Activated naive CD8-positive, alpha-beta T cell treated with anti-CD3 and anti-CD28 coated beads, Interleukin-2, amount 50 U/mL, for 24 hours (primary cell): ENCODE data around the gene CNTNAP2.

ENCODE experiments used
- ATAC-seq: fragments of 150-1000 bp; cut with Tn5 transposase; one replicate; pipeline ENCODE4 v1.10.0; 2021
- DNase-seq: peaks from one replicate; pipeline ENCODE4 v3.0.0; 2021
- H3K27ac Mint-ChIP-seq: one replicate; pipeline ENCODE4 v1.8.0; 2021; ENCODE audit warnings: mild to moderate bottlenecking, mixed read lengths
- H3K27me3 Mint-ChIP-seq: one replicate; pipeline ENCODE4 v1.8.0; 2021; ENCODE audit warnings: mixed read lengths
- H3K36me3 Mint-ChIP-seq: one replicate; pipeline ENCODE4 v1.8.0; 2021; ENCODE audit warnings: low read depth, mixed read lengths
- H3K4me1 Mint-ChIP-seq: one replicate; pipeline ENCODE4 v1.8.0; 2021; ENCODE audit warnings: mixed read lengths
- H3K4me3 Mint-ChIP-seq: one replicate; pipeline ENCODE4 v1.8.0; 2021; ENCODE audit warnings: mild to moderate bottlenecking, moderate library complexity, mixed read lengths
- H3K9me3 Mint-ChIP-seq: one replicate; pipeline ENCODE4 v1.8.0; 2021; ENCODE audit warnings: mixed read lengths

Gene CNTNAP2

DNA sequence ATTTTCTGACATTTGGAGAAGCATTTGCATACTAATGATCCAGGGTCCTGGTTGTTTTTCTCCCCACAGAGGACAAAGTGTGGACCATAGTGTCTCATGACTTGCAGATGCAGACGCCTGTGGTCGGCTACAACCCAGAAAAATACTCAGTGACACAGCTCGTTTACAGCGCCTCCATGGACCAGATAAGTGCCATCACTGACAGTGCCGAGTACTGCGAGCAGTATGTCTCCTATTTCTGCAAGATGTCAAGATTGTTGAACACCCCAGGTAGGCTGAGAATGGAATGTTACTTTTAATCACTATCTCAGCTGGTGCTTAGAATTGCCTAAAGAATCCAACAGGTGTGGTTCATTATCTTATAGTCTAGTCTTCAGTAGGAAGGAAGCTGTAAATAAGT lies 1522.4 kb downstream of the CNTNAP2 start:
- Mint-ChIP-seq H3K36me3 (no peaks in the 10 kb centered on the region), H3K27ac (no peak overlapping the region), H3K4me3 (no peak overlapping the region), H3K9me3 (peaks cover 7% of the 10 kb centered on the region), H3K27me3 (no peaks in the 10 kb centered on the region), H3K4me1 (no peaks in the 10 kb centered on the region)
- DNase-seq, result no peak
- no peak for ATAC-seq

DNA sequence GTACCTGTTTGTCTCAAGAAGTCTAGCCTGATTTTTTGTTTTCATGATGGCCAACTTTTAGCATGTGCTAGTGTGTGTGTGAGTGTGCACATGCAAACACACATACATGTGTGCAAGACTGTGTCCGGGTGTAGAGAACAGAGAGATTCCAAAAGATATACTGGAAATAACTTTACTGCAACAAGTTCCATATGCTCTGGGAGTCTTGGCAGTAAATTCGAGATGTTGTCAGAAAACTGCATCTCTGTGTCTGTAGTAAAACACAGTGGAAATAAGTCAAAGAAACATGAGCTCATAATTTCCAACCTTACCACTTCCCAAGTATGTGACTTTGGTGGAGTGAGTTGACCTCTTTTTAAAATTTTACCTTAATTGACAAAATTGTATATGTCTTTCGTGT lies 1523.2 kb downstream of the CNTNAP2 start:
- no peak for DNase-seq
- H3K27ac Mint-ChIP-seq, result no peak overlapping the region
- H3K4me3 Mint-ChIP-seq, result no peak overlapping the region
- H3K9me3 Mint-ChIP-seq, result peaks cover 7% of the 10 kb centered on the region
- no peaks in the 10 kb centered on the region for H3K4me1 Mint-ChIP-seq
- H3K27me3 Mint-ChIP-seq, result no peaks in the 10 kb centered on the region
- no peak for ATAC-seq
- no peaks in the 10 kb centered on the region for H3K36me3 Mint-ChIP-seq

DNA sequence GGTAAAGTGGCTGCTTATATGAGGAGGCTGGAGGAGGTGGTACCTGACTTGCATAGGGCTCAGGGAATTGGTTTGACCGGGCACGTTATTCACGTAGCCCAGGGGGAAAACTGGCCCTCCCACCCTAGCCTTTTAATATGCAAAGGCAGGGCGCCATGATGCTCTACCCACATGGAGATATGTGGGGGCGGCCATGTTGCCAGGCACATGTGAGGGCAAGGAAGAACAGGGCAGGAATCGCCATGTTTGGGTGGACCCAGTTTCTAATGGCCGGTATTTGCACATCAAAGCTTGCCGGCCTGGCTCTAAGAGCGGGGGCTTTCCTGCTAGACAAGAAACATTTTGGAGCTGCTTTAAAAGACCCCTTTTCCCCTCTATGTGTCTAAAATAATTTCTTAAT lies 1524.2 kb downstream of the CNTNAP2 start:
- Mint-ChIP-seq H3K9me3 (peaks cover 12% of the 10 kb centered on the region), H3K36me3 (no peaks in the 10 kb centered on the region), H3K4me3 (no peak overlapping the region), H3K27me3 (no peaks in the 10 kb centered on the region), H3K4me1 (no peaks in the 10 kb centered on the region), H3K27ac (no peak overlapping the region)
- DNase-seq (no peak), ATAC-seq (no peak)

DNA sequence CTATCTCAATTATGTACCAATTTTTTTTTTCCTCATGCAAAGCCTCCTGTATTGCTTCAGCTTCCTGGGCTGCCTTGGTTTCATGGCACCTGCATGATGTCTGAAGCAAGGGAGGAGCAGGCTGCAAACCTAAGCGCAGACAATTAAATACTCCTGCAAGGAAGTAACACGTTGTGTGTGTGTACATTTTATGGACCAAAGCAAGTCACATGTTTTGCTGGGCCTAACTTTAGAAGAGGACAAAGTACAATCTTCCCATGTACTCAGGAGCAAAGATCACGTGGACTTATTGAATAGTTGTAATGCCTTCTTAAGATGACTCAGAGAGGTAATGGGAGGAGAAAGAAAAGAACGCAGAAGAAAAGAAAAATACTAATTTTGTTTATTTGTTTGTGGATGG lies 1530.0 kb downstream of the CNTNAP2 start:
- Mint-ChIP-seq H3K27me3 (no peaks in the 10 kb centered on the region), H3K4me1 (no peaks in the 10 kb centered on the region), H3K4me3 (no peak overlapping the region), H3K27ac (no peak overlapping the region), H3K36me3 (no peaks in the 10 kb centered on the region), H3K9me3 (peaks cover 14% of the 10 kb centered on the region)
- ATAC-seq (no peak), DNase-seq (no peak)

DNA sequence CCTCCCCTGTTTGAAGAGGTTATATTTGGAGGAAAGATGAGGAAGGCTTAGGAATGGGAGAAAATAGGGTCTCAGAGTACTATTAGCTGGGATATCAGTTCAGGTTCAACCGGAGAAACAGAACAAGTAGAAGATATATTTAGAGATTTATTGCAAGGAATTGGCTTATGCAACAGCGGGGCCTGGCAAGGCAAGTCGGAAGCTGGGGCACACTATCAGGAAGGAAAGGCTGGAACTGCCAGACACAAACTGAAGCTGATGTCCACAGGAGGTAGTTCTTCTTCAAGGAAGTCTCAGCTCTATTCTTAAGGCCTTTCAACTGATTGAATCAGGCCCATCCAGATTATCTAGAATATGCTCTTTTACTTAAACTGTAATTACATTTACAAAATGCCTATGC lies 1534.4 kb downstream of the CNTNAP2 start:
- H3K36me3 Mint-ChIP-seq, result no peaks in the 10 kb centered on the region
- DNase-seq, result no peak
- ATAC-seq, result no peak
- H3K4me1 Mint-ChIP-seq, result no peaks in the 10 kb centered on the region
- peaks cover 8% of the 10 kb centered on the region for H3K9me3 Mint-ChIP-seq
- H3K27me3 Mint-ChIP-seq, result no peaks in the 10 kb centered on the region
- no peak overlapping the region for H3K27ac Mint-ChIP-seq
- H3K4me3 Mint-ChIP-seq, result no peak overlapping the region

DNA sequence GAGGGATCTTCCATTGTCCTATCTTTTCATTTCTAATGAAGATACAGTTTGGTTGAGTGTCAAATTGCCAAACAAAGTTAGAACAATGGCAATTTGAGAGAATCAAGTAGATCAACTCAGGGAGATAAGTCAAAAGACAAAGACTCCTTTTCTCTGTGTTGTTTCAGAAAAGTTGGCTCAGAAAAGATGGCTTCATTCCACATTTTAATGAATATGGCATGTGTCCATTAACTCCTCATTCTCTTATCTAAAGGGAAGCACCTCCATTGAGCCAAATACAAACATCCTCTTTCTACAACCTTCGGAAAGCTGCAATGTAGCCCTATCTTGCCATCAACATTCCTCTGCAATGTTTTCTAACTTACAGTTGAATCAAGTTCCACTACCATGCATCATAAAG lies 1535.0 kb downstream of the CNTNAP2 start:
- no peak overlapping the region for H3K27ac Mint-ChIP-seq
- DNase-seq (no peak), ATAC-seq (no peak)
- H3K9me3 Mint-ChIP-seq, result peaks cover 8% of the 10 kb centered on the region
- H3K4me1 Mint-ChIP-seq, result no peaks in the 10 kb centered on the region
- H3K27me3 Mint-ChIP-seq, result no peaks in the 10 kb centered on the region
- H3K36me3 Mint-ChIP-seq, result no peaks in the 10 kb centered on the region
- no peak overlapping the region for H3K4me3 Mint-ChIP-seq

DNA sequence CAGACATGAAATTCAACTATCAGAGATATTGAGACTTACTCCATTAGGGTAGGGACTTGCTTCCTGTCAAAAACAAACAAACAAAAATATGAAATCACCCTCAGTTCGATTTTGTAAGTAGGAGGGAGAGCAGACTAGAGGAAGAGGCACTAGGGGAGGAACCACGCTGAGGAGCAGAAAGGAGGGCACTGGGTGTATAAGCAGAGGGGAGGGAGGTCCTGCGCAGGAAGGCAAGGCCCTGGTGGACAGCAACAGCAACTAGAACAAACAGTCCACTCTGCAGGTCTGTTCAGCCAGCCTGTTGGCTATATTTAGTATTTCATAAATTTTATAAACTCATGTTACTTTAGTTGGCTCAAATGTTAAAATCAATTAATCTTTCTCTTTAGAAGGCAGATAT lies 1536.9 kb downstream of the CNTNAP2 start:
- Mint-ChIP-seq H3K27me3 (no peaks in the 10 kb centered on the region), H3K4me3 (no peak overlapping the region), H3K27ac (no peak overlapping the region), H3K36me3 (no peaks in the 10 kb centered on the region), H3K9me3 (peaks cover 7% of the 10 kb centered on the region), H3K4me1 (no peaks in the 10 kb centered on the region)
- DNase-seq (no peak), ATAC-seq (no peak)

DNA sequence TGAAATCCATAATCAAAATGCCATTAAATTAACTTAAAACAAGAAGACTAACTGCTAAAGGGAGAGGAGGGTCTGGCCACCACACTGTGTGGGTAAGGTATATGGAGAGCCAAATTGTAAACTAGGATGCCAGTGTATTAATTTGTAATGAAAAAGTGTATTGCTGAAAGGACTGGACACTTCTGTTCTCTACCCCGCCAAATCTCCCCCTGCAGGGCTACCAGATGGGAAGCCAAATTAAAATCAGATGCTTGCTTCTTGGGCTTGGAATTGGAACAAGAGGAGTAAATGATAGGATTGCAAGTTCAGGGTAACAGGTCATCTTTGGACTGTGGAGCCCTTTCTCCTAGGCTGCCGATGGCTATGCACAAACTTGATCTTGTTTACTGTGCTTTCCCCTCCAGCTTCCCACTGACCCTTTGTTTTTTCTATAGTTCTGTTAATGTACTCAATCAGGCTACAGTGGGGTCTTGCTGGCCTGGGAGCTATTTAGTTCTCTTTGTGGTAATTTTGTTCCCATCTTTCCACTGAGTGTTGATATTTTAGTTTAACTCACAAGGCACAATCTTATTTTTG lies 1541.9 kb downstream of the CNTNAP2 start:
- H3K27ac Mint-ChIP-seq, result no peak overlapping the region

DNA sequence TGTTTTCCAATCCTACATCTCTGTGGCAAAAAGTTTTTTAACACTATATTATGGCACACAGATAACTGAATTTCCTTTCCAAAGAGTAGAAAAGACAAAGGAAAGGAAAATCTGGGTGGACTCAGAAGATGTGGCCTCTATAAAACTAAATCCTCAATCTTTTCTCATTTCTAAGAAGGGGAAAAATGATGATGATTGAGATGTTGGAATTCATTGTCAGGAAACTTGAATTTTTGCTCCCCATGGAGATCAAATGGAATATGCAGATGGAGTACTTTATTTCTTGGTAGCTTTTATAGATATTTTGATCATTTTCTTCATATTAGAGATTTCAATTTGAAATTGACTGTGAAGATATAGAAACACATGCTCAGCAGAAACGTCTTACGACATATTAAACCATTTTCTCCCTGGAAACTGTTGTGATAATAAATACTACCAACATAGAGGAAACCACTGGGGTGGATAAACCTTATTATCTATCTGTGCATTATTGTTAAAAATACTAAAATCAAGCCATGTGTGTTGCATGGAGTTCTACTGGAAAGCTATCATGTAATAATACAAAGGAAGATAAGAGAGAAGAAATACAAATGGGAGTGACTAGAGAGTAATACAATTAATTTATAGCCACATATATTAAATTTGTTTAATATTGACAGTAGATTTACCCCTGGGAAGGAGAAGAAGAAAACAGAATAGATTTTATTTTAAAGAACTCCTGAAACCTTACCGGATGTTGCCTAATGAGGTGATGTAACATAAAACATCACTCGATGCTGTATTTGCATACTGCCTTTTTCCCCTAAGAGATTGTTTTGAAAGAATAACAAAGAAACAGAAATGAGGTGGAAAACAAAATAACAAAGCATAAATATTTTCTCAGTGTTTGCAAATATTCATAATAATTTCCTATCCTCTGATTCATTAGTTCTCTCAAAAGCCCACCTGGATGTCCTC lies 1542.7 kb downstream of the CNTNAP2 start:
- peaks cover 12% of the 10 kb centered on the region for H3K9me3 Mint-ChIP-seq
- H3K27me3 Mint-ChIP-seq, result no peaks in the 10 kb centered on the region
- no peak overlapping the region for H3K4me3 Mint-ChIP-seq
- ATAC-seq (no peak), DNase-seq (no peak)
- H3K4me1 Mint-ChIP-seq, result no peaks in the 10 kb centered on the region
- H3K36me3 Mint-ChIP-seq, result no peaks in the 10 kb centered on the region
- H3K27ac Mint-ChIP-seq, result no peak overlapping the region

More for the DNA sequence above, 1541.9 kb downstream of the CNTNAP2 start:
- H3K9me3 Mint-ChIP-seq, result peaks cover 12% of the 10 kb centered on the region
- no peaks in the 10 kb centered on the region for H3K36me3 Mint-ChIP-seq
- no peak overlapping the region for H3K4me3 Mint-ChIP-seq
- no peaks in the 10 kb centered on the region for H3K27me3 Mint-ChIP-seq
- no peaks in the 10 kb centered on the region for H3K4me1 Mint-ChIP-seq
- DNase-seq (no peak), ATAC-seq (no peak)

DNA sequence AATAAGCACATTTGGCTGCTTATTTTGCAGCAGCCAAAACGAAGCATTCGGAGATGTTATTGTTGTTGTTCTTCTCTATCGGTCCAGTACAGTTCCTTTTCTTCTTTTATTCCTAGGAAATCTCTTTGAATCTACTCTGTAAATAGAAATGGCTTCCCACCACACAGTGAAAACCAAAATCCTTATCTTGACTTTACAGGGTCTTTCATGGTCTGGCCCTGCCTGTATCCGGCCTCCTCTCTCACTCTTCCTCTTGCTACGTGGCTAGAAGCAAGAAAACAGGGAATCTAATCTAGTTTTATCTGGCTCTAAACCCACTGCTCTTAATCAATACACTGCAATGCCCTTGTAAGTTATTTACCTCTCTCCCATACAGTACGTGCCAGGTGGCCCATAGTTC lies 1547.9 kb downstream of the CNTNAP2 start:
- H3K9me3 Mint-ChIP-seq, result peaks cover 8% of the 10 kb centered on the region

DNA sequence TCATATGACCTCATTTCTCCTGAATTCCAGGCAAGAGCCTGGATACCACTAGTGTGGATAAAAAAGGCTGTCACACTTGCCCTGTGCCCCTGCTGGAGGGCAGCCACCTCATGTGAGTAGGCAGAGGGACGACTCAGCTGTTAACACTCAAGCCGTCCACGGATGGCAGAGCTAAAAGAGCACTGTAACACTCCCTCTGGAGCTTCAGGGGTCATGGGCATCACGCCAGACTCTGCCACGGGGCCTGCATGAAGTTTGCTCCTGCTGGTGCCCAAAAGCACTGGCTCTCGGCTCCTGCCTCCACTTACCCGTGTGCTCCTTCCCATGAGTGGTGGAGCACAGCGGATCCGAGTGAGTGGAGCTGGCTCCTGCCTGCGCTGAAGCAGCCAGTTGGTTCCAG lies 1554.2 kb downstream of the CNTNAP2 start:
- Mint-ChIP-seq H3K27ac (no peak overlapping the region), H3K4me3 (no peak overlapping the region), H3K27me3 (no peaks in the 10 kb centered on the region), H3K4me1 (no peaks in the 10 kb centered on the region), H3K9me3 (peaks cover 12% of the 10 kb centered on the region), H3K36me3 (no peaks in the 10 kb centered on the region)
- DNase-seq, result no peak
- no peak for ATAC-seq

More for the DNA sequence above, 1547.9 kb downstream of the CNTNAP2 start:
- H3K27ac Mint-ChIP-seq, result no peak overlapping the region
- no peak overlapping the region for H3K4me3 Mint-ChIP-seq
- no peak for ATAC-seq
- no peaks in the 10 kb centered on the region for H3K27me3 Mint-ChIP-seq
- H3K36me3 Mint-ChIP-seq, result no peaks in the 10 kb centered on the region
- H3K4me1 Mint-ChIP-seq, result no peaks in the 10 kb centered on the region
- no peak for DNase-seq

DNA sequence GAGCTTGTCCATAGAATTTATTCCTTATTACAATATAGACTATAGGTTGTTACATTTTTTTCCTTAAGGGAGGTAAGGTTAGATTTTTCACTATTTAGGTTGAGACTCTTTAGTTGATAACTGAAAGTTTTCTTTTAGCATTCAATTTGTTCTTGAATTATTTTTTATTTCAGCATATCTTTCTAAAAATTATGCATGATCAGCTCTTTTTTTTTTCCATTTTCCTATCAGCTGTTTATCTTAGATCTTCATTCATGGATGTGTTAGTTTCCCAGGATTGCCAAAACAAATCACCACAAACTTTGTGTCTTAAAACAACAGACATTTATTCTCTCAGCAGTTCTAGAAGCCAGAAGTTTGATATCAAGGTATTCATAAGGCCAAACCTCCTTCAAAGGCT lies 1558.1 kb downstream of the CNTNAP2 start:
- DNase-seq (no peak), ATAC-seq (no peak)
- no peak overlapping the region for H3K27ac Mint-ChIP-seq
- no peaks in the 10 kb centered on the region for H3K36me3 Mint-ChIP-seq
- peaks cover 9% of the 10 kb centered on the region for H3K9me3 Mint-ChIP-seq
- H3K4me3 Mint-ChIP-seq, result no peak overlapping the region
- H3K4me1 Mint-ChIP-seq, result no peaks in the 10 kb centered on the region
- no peaks in the 10 kb centered on the region for H3K27me3 Mint-ChIP-seq

DNA sequence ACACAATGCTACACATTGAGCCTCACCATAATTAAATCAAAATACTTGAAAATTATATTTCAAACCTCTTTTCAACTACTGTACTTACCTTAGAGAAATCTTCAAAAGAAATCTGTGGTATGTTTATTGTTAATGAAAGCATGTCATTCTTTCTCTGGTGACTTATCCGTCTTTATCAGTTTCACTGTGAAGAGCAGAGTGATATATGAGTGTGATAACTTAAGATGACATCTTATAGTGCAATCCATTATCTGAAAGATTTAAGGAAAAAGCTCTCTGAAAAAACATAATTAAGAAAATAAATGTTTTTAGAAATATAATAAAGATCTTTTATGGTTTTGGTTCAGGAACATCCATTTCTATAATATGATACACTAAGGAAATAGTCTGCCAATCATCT lies 1562.3 kb downstream of the CNTNAP2 start:
- no peaks in the 10 kb centered on the region for H3K27me3 Mint-ChIP-seq
- H3K4me3 Mint-ChIP-seq, result no peak overlapping the region
- H3K4me1 Mint-ChIP-seq, result no peaks in the 10 kb centered on the region
- peaks cover 5% of the 10 kb centered on the region for H3K9me3 Mint-ChIP-seq
- ATAC-seq, result no peak
- no peak overlapping the region for H3K27ac Mint-ChIP-seq
- no peaks in the 10 kb centered on the region for H3K36me3 Mint-ChIP-seq
- DNase-seq, result no peak

DNA sequence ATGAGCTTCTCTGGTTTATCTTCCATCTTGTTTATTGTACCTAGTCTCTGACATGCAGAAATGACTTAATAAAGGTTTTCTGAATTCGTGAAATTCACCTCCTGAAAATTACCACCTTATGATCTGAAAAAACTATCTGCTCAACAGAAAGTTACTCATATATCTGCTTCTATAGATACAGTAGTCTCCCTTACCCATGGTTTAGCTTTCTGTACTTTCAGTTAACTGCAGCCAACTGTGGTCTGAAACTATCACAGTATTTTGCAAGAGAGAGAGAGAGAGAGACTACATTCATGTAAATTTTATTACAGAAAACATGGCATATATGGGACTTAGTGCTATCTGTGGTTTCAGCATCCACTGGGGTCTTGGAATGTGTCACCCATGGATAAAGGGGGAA lies 1564.9 kb downstream of the CNTNAP2 start:
- Mint-ChIP-seq H3K9me3 (no peaks in the 10 kb centered on the region), H3K4me3 (no peak overlapping the region)

DNA sequence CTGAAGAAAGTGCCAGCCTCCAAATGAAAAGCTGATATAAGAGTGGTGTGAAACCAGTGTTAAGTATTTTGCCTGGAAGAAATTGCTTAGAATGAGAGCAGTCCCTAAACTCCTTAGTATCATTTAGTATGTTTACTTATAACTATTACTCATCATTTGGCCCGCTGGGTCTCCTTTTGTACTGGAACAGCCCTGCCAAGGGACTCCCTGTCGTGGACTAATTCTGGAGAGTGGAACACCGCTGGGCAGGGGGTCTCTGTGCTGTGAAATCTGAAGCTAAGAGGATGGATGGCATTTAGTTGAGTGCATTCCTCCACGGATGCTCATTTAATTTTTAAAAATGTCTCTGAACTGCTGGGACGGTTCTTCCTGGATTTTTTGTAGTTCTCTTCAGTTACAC lies 1584.1 kb downstream of the CNTNAP2 start:
- Mint-ChIP-seq H3K27me3 (no peaks in the 10 kb centered on the region), H3K9me3 (peaks cover 12% of the 10 kb centered on the region), H3K27ac (no peak overlapping the region), H3K4me1 (no peaks in the 10 kb centered on the region), H3K36me3 (no peaks in the 10 kb centered on the region), H3K4me3 (no peak overlapping the region)
- no peak for ATAC-seq
- DNase-seq, result no peak

More for the DNA sequence above, 1564.9 kb downstream of the CNTNAP2 start:
- H3K27ac Mint-ChIP-seq, result no peak overlapping the region
- no peak for ATAC-seq
- no peak for DNase-seq
- H3K36me3 Mint-ChIP-seq, result no peaks in the 10 kb centered on the region
- no peaks in the 10 kb centered on the region for H3K27me3 Mint-ChIP-seq
- no peaks in the 10 kb centered on the region for H3K4me1 Mint-ChIP-seq
